Activated T-helper 1 cell treated with Interleukin-2 at 50 U/mL for 16 hours (primary cell): ENCODE results near the gene C19orf85.
"Not testable (repeated sequence)": the region's sequence is repeated elsewhere in the genome, so short reads cannot be mapped to it uniquely, and the experiment has no call there.

Experiments
- DNase-seq: peaks from one replicate; pipeline ENCODE4 v3.0.0-alpha.2; 2020; ENCODE audit warnings: low read depth

The C19orf85 gene

DNA sequence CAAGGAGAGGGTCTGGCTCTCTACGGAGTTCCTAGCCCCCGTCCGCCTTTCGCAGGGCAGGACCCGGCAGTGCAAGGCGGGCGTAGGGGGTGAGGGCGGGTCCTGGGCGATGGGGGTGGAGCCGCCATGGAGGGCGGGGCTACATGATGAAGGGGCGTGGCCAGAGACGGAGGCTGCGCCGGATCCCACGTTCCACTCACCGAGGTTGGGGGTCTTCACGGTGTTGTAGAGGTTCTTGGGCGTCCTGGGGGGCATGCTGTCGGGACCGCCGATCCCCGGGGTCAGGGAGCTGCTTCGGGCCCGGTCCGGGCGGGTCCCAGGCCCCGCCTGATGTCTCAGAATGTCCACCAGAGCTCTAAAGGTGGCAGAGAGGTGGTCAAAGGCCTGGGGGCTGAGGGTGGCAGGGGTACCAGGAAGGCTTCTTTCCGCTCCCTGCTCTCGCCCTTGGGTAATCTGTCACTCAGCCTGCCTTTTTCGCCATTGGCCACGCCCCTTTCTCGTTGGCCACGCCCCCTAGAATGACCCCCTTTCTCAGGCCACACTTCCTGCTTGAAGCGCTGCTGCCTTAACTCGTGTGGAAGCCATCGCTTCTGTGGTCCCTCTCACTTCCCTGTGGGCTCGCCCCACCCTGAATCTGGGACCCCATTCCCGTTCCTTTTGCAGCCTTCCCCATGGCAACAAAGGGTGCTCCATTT lies 24.0 kb downstream of the C19orf85 start:
- no peak for DNase-seq

DNA sequence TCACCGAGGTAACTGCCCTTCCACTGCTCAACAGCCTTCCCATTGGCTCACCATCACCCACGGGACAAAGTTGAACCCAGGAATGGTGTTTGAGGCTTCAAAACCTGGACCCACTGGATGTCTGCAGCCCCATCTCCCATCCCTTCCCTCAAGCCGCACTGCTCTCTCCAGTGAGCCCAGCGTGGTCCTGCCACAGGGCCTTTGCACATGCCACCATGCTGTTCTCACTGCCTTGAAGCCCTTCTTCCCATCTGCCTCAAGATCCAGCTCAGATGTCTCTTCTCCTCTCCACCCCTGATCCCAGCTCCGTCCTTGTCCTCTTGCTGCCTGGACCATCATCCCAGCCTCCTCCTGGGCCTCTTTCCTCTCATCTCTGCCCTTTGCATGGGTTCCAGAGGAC lies 25.5 kb downstream of the C19orf85 start:
- no peak for DNase-seq

DNA sequence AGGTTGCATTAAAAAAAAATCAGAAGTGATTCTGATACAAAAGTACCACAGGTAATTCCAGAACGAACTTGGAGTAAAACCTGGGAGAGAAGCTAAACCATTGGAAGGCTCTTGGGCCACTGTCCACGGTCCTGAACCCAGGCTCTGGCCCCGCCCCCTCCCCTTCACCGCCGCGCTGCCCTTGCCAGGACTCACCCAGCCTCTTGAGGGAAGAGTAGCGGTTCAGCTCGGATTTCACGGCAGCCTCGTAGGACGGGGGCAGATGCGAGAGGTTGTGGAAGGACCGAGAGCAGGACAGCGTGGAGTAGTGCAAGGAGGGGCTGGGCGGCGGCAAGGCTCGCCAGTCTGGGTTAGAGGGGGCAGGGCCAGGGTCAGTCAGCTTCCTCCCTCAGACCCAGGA lies 27.1 kb downstream of the C19orf85 start:
- no peak for DNase-seq

DNA sequence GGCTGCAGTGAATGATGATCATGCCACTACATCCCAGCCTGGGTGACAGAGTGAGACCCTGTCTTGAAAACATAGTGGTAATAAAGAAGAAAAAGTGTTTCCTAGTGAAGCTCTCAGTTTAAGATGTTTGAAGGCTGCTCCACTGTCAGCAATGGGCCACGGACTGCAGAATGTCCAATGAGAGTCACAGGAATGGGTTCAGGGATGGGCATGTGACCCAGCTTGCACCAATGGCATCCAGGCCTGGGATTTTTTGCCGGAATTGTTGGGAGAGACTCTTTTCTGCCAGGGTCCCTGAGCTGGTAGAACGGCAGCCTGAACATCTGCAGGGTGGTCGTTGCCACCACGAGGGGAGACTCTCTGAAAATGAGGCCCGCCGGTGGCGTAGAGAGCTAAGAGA lies 27.7 kb downstream of the C19orf85 start:
- no peak for DNase-seq

DNA sequence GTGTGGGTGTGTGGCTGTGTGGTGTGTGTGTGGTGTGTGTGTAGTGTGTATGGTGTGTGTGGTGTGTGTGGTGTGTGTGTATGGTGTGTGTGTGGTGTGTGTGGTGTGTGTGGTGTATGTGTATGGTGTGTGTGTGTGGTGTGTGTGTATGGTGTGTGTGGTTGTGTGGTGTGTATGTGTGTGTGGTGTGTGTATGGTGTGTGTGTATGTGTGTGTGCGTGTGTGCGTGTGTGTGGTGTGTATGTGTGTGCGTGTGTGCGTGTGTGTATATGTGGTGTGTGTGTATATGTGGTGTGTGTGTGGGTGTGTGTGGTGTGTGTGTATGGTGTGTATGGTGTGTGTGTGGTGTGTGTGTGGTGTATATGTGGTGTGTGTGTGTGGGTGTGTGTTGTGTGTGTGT lies 29.5 kb downstream of the C19orf85 start:
- DNase-seq = no peak

DNA sequence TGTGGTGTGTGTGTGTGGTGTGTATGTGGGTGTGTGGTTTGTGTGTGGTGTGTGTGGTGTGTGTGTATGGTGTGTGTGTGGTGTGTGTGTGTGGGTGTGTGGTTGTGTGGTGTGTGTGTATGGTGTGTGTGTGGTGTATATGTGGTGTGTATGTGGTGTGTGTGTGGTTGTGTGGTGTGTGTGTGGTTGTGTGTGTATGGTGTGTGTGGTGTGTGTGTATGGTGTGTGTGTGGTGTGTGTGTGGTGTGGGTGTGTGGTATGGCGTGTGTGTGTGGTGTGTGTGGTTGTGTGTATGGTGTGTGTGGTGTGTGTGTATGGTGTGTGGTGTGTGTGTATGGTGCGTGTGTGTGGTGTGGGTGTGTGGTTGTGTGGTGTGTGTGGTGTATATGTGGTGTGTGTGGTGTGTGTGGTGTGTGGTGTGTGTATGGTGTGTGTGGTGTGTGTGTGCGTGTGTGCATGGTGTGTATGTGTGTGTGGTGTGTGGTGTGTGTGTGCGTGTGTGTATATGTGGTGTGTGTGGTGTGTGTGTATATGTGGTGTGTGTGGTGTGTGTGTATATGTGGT lies 30.1 kb downstream of the C19orf85 start:
- no peak for DNase-seq

DNA sequence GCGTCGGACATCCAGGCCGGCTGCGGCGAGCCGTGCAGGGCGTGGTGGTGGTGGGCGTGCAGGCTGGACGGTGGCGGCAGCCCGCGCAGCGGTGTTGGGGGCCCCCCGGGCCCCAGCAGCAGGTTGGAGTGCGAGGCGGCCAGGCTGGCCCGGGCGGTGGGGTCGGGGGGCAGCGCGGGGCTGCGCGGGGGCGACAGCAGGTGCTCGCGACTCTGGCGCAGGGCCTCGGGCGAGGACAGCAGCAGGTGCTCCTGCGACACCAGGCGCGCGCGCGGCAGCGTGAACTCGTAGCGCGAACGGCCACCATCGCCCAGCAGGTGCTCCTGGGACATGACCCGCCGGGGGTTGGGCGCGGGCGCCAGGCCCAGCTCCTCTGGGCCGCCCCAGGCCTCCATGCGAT lies 31.3 kb downstream of the C19orf85 start:
- DNase-seq = no peak

DNA sequence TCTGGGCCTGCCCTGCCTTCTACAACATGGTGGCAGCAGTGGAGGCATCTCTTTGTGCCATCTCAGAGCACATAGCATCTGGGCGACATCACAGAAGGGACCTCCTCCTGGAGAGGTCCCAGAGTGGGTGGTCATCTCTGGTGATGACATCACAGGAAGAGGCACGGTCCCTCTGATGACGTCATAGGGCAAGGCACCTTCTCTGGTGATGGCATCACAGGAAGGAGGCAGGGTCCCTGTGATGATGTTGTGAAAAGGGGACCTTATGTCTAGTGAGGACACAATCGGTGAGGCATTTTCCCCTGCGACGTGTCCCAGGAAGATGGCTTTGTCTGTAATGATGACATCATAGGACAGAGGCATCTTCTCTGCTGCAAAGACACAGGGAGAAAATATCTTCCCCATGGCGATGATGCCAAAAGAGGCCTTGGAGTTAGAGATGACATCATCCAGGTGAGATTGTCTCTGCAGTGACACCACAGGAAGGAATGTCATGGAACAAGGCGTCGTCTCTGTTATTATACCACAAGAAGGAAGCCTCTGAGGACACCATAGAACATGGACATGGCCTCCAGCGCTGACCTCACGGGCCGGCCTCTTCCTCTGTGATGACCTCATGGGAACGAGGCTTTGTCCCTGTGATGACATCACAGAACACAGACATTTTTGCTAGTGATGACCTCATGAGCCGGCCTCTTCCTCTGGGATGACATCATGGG lies 32.2 kb downstream of the C19orf85 start:
- DNase-seq = no peak

DNA sequence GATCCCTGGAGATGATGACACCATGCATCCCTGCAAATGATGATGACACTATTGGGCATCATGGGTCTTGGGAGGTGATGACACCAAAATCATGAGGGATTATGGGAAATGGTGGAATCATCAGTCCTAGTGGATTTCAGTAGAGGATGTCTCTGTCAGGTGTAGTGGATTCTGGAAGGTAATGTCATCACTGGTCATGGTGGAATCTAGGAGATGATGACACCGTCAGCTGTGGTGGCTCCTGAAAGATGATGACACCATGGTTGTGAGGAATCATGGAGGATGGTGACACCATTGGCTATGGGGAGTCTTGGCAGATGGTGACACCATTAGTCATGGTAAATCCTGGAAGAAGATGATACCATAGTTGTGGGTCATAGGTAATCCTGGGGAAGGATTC lies 33.4 kb downstream of the C19orf85 start:
- no peak for DNase-seq

DNA sequence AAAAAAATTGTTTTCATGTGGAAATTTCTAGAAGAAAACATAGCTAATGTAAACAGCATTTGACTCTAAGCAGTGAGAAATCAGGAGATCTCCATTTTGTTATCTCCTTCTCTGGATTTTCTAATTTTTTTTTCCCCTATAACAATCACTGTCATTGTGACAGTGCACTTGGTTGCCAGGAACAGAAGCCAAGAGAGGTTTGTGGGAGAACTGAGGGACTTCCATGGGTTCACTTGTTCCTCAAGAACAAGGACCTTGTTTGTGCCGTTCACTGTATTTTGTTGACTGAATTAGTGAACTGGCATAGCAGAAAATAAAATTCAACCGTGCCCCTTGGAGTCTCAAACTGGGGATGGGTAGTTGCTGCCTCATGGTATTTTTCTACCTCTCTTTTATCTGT lies 38.5 kb downstream of the C19orf85 start:
- no peak for DNase-seq

DNA sequence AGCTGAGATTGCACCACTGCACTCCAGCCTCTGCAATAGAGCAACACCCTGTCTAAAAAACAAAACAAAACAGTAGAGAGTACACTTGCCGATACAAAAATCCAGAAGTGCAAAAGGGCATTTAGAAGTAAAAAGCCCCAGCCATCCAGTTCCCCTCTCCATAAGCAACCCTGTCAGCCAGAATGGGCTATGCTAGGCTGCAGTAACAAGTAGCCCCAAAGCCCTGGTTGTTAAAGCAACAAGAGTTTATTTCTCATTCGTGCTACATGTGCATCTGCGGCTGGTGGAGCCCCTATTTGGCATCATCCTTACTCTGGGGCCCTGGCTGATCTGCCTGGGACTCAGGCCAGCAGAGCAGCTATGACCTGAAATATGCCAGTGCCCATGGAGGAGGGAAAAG lies 40.0 kb downstream of the C19orf85 start:
- DNase-seq = no peak

DNA sequence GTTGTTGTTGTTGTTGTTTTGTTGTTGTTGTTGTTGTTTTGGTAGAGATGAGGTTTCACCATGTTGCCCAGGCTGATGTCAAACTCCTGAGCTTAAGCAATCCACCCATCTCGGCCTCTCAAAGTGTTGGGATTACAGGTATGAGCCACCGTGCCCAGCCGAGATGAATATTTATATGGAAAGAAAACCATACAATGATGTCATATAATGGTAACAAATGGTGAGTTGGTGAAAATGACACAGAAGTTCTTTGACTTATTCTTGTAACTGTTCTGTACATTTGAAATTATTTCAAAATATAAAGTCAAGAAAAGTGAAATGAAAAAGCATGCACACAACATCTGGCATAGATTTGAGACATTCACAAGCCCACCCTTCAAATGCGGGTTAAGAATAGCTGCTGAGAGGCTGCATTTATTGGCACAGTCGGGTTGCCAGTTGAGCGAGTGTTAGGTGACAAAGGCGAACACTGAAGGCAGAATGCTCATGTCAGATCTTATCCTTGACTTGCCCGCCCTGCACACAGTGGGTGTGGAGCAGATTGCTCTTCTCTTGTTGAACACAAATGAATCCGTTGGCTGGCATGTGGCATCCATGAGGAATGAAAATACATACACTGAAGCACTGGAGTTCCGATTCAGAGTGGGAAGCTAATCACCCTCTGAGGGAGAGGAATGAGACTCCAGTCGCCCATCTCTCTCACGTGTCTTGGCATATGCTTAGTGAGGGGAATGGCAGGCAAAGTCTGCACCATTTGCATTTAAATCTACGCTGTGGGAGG lies 41.1 kb downstream of the C19orf85 start:
- DNase-seq = no peak

DNA sequence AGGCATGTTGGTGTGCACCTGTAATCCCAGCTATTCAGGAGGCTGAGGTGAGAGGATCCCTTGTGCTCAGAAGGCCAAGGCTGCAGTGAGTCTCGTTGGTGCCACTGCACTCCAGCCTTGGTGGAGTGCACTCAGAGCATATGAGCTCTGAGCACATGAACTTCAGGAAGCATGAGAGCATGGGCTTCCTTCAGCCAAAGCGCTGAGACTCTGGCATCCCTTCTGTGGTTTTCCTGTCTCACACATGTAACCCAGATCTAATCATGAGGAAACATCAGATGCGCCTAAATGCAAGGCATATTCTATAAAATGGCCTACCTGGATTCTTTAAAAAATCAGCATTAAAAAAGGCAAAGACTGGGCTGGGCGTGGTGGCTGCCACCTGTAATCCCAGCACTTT lies 43.3 kb downstream of the C19orf85 start:
- not testable (repeated sequence) for DNase-seq

DNA sequence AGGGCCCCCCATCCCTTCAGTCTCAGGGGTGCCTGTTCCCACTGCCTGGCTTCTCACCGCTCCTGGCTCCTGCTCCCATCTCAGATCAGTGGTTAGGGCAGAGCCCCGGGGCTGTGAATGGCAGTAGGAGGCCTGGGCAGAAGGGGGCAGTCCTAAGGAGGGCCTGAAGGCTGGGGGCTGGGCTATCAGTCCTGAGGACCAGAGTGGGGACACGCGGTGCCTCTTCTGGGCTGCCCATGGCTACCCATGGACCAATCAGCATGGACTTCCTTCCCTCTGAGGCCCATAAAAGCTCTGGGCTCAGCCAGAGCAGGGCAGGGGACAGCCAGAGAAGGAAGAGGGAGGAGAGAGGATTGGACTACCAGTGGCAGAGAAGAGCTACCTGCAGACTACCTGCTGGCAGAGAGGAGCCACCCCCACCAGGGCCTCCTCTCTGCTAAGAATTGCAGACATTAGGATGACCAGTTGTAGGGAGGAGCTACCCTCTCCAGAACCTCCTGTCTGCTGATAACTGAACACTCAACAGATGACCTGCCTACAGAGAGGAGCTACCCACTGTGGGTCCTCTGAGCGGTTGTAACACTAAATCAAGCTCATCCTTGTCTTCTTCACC lies 44.8 kb downstream of the C19orf85 start:
- DNase-seq = no peak

DNA sequence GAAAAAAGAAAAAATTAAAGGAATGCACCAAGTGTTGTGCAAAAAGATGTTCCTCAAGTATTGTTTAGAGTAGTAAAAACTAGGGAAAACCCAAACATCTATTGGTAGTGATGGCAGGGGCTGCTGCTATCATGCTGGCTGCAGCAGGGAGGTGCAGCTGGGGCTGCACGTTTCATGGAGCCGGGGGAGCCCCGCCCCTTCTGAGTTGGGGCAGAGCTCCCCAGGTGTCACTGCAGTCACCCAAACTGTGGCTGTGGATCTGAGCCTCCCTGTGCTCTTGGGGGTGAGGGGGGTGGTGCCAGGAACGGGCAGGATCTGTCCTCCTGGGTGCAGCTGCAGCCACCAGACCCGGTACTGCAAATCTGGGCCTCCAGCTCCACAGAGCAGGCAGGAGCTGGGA lies 45.4 kb downstream of the C19orf85 start:
- DNase-seq = no peak

DNA sequence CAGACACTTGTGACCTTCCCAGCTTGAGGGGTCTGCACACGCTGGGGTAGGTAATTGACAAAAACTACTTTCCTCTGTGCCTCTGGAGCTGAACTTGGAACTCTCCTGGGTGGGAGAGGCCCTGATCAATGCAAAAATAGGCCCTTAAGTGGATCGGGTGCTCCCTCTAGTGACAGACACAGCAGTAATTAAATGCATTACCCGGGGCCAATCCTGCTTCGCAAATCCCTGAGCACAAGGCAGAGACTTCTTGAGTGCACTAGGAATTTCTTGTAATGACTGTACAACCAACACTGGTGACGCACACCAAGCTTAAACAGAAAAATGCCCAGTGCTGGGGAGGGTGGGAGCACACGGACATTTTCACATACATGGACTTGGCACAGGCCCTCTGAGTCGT lies 46.4 kb downstream of the C19orf85 start:
- no peak for DNase-seq
